KOPT-K1 (cell line): ENCODE results near the gene SDK2.

ENCODE experiments used
- H3K27ac ChIP-seq: fragments of 200-600 bp; sonication (generic); 2 replicates; pipeline ENCODE4 v1.5.1; 2016; ENCODE audit warnings: antibody characterized with exemption, mild to moderate bottlenecking, low read depth, low read length; ENCODE audit not compliant: poor library complexity, severe bottlenecking
- H3K36me3 ChIP-seq: fragments of 200-600 bp; sonication (generic); 2 replicates; pipeline ENCODE4 v1.5.1; 2017; ENCODE audit warnings: antibody characterized with exemption, mild to moderate bottlenecking, low read length, moderate library complexity; ENCODE audit not compliant: insufficient read depth
- H3K9me3 ChIP-seq: fragments of 200-600 bp; sonication (generic); 2 replicates; pipeline ENCODE4 v1.5.1; 2017; ENCODE audit warnings: antibody characterized with exemption, low read length, mild to moderate bottlenecking; ENCODE audit not compliant: insufficient read depth, poor library complexity, severe bottlenecking

SDK2 gene

GRCh38 chr17:73612031-73612472, 32.2 kb downstream of the SDK2 start:
- Histone ChIP-seq H3K36me3 (no peaks in the 10 kb centered on the region), H3K9me3 (no peaks in the 10 kb centered on the region), H3K27ac (no peak overlapping the region)

GRCh38 chr17:73611630-73612029, 32.6 kb downstream of the SDK2 start:
- H3K27ac ChIP-seq = no peak overlapping the region
- H3K9me3 ChIP-seq = no peaks in the 10 kb centered on the region
- H3K36me3 ChIP-seq = no peaks in the 10 kb centered on the region

- no peaks in the 10 kb centered on the region for H3K36me3 ChIP-seq
- no peak overlapping the region for H3K27ac ChIP-seq
- H3K9me3 ChIP-seq = no peaks in the 10 kb centered on the region
These were observed 33.8 kb downstream of the SDK2 start for GRCh38 chr17:73610331-73610911.

- no peak overlapping the region for H3K27ac ChIP-seq
- H3K36me3 ChIP-seq = no peaks in the 10 kb centered on the region
- H3K9me3 ChIP-seq = no peaks in the 10 kb centered on the region
These were observed 34.5 kb downstream of the SDK2 start for GRCh38 chr17:73609758-73610157.

- no peaks in the 10 kb centered on the region for H3K36me3 ChIP-seq
- no peaks in the 10 kb centered on the region for H3K9me3 ChIP-seq
- no peak overlapping the region for H3K27ac ChIP-seq
These were observed 35.2 kb downstream of the SDK2 start for GRCh38 chr17:73609060-73609459.

GRCh38 chr17:73605444-73605843, 38.8 kb downstream of the SDK2 start:
- Histone ChIP-seq H3K9me3 (no peaks in the 10 kb centered on the region), H3K36me3 (no peaks in the 10 kb centered on the region), H3K27ac (no peak overlapping the region)

GRCh38 chr17:73604476-73604875, 39.8 kb downstream of the SDK2 start:
- H3K9me3 ChIP-seq = no peaks in the 10 kb centered on the region
- no peaks in the 10 kb centered on the region for H3K36me3 ChIP-seq
- H3K27ac ChIP-seq = no peak overlapping the region

GRCh38 chr17:73603971-73604370, 40.3 kb downstream of the SDK2 start:
- no peak overlapping the region for H3K27ac ChIP-seq
- H3K36me3 ChIP-seq = no peaks in the 10 kb centered on the region
- H3K9me3 ChIP-seq = no peaks in the 10 kb centered on the region

- Histone ChIP-seq H3K27ac (no peak overlapping the region), H3K36me3 (no peaks in the 10 kb centered on the region), H3K9me3 (no peaks in the 10 kb centered on the region)
These were observed 44.0 kb downstream of the SDK2 start for GRCh38 chr17:73600103-73600871.

GRCh38 chr17:73599599-73599998, 44.6 kb downstream of the SDK2 start:
- Histone ChIP-seq H3K9me3 (no peaks in the 10 kb centered on the region), H3K27ac (no peak overlapping the region), H3K36me3 (no peaks in the 10 kb centered on the region)

- no peak overlapping the region for H3K27ac ChIP-seq
- no peaks in the 10 kb centered on the region for H3K9me3 ChIP-seq
- H3K36me3 ChIP-seq = no peaks in the 10 kb centered on the region
These were observed 46.0 kb downstream of the SDK2 start for GRCh38 chr17:73598212-73598611.

- Histone ChIP-seq H3K27ac (peak overlapping the region; percentile 87), H3K36me3 (no peaks in the 10 kb centered on the region), H3K9me3 (no peaks in the 10 kb centered on the region)
These were observed 48.3 kb downstream of the SDK2 start for GRCh38 chr17:73595931-73596330.

GRCh38 chr17:73595479-73595878, 48.8 kb downstream of the SDK2 start:
- H3K9me3 ChIP-seq = no peaks in the 10 kb centered on the region
- H3K36me3 ChIP-seq = no peaks in the 10 kb centered on the region
- H3K27ac ChIP-seq = peak overlapping the region; percentile 87

GRCh38 chr17:73595068-73595467, 49.2 kb downstream of the SDK2 start:
- H3K9me3 ChIP-seq = no peaks in the 10 kb centered on the region
- peak overlapping the region; percentile 87 for H3K27ac ChIP-seq
- H3K36me3 ChIP-seq = no peaks in the 10 kb centered on the region

- no peaks in the 10 kb centered on the region for H3K9me3 ChIP-seq
- H3K36me3 ChIP-seq = no peaks in the 10 kb centered on the region
- H3K27ac ChIP-seq = peak overlapping the region; percentile 87
These were observed 49.6 kb downstream of the SDK2 start for GRCh38 chr17:73594598-73594997.

- Histone ChIP-seq H3K9me3 (no peaks in the 10 kb centered on the region), H3K27ac (peak overlapping the region; percentile 87), H3K36me3 (no peaks in the 10 kb centered on the region)
These were observed 50.2 kb downstream of the SDK2 start for GRCh38 chr17:73594025-73594424.
